Breast epithelium (tissue), 3 donors: ENCODE measurements around the gene SLC2A13.

Experiments
- CTCF ChIP-seq, 3 donors: fragments of 450-650 bp; IDR thresholded peaks; one replicate each; pipeline ENCODE4 v1.5.1; 2016 to 2017; ENCODE audit warnings: antibody characterized with exemption in 3 of 3, mild to moderate bottlenecking in 3 of 3, moderate library complexity in 3 of 3
- POLR2A ChIP-seq: fragments of 450-650 bp; IDR thresholded peaks from one replicate; pipeline ENCODE4 v1.6.1; 2016; ENCODE audit warnings: antibody characterized with exemption, mild to moderate bottlenecking, moderate library complexity
- POLR2AphosphoS5 ChIP-seq, 3 donors: sonication (generic); formaldehyde crosslinking; IDR thresholded peaks; one replicate each; pipeline ENCODE4 v1.6.1; 2017; ENCODE audit warnings: antibody characterized with exemption in 3 of 3

- TF ChIP-seq POLR2A (no peak), POLR2AphosphoS5 (IDR thresholded peaks at IDR 0.05) (no peak), CTCF (IDR thresholded peaks at IDR 0.05) (no peak)
Measured at GRCh38 chr12:40137252-40137651, 31.4 kb upstream of the SLC2A13 start.
